Measurements from ENCODE around the gene HIVEP3.

DNA sequence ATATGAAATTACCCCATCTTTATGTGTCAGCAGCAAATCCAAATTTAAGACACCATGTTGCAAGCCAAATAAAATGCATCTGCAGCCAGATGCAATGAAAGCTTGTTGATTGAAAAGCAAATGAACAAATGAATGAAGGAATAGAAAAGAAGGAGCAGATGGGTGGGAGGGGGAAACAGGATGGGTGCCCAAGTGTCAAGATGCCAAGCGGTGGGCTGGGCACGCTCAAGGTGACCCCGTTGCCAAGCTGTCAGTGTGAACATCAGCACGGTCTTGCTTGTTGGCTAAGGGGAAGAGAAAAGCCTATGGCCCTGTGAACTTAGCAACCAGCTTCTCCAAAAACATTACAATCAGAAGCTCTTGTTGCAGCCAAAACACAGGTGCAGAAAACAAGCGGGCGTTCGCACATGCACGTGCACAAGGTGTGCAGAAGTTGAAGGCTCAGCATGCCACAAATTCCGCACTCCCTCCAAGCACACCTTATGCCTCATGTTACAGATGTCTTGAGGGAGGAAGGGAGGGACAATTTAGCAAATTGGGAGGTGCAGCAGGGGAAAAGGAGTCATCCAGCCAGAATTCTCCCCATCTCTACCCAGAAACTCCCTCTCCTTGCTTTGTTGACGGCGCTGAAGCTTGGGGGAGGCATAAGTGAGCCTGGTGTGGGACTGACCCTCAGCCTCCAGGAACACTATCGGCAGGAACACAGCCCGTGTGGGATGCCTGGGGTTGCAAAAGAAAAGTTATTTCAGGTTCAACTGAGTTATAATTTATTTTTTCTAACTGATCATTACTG, 62.4 kb downstream of the HIVEP3 start:
- TF ChIP-seq CTCF (conservative IDR thresholded peaks at IDR 0.05) (no peak), EZH2 (IDR thresholded peaks at IDR 0.05; ENCODE audit: low read depth) (no peak)
